Upper lobe of right lung (tissue), 1 donor: Measurements from ENCODE around the gene NOVA1. TPM values are rescaled to one million over a fixed set of nuclear protein-coding genes. Genes with fewer than 3 reads are reported as not detected.

Source experiments
- ATAC-seq: fragments of 200-7000 bp; cut with Tn5 transposase; one replicate; pipeline ENCODE4 v1.9.1; 2020; ENCODE audit warnings: mild to moderate bottlenecking, moderate library complexity
- DNase-seq: peaks from one replicate; pipeline ENCODE4 v3.0.0-alpha.2; 2020
- H3K27ac ChIP-seq: fragments of 200-600 bp; one replicate; pipeline ENCODE4 v1.8.0; 2022
- H3K27me3 ChIP-seq: fragments of 200-600 bp; one replicate; pipeline ENCODE4 v1.8.0; 2022; ENCODE audit warnings: mild to moderate bottlenecking
- H3K36me3 ChIP-seq: fragments of 200-600 bp; one replicate; pipeline ENCODE4 v1.8.0; 2022
- H3K4me1 ChIP-seq: fragments of 200-600 bp; one replicate; pipeline ENCODE4 v1.8.0; 2022
- H3K4me3 ChIP-seq: fragments of 200-600 bp; one replicate; pipeline ENCODE4 v1.8.0; 2022; ENCODE audit warnings: mild to moderate bottlenecking
- H3K9me3 ChIP-seq: fragments of 200-600 bp; one replicate; pipeline ENCODE4 v1.8.0; 2022
- intact Hi-C: fragments of 100-400 bp; cut with DNase I; formaldehyde crosslinking; loops from one replicate; pipeline ENCODE4 v1.11.0; 2022
- total RNA-seq: library from RNA; stranded (reverse); fragmentation: NEBNext Ultra II Directional; extraction: Animal tissue kit (Norgen Biotek cat#: 25700); gene quantifications from one replicate; pipeline ENCODE4 v1.2.1, GENCODE V29; 2021
- TF ChIP-seq, protein P1 (sequence below): fragments of 200-600 bp; IDR thresholded peaks from one replicate; pipeline ENCODE4 v1.8.0; 2022; ENCODE audit warnings: antibody characterized with exemption
- donor health status: DM: no; HTN: yes; CAD: no; lungs with severe emphysema.

The NOVA1 gene
- total RNA-seq, 1 donor from 2014 or later, result 1.6 TPM

DNA sequence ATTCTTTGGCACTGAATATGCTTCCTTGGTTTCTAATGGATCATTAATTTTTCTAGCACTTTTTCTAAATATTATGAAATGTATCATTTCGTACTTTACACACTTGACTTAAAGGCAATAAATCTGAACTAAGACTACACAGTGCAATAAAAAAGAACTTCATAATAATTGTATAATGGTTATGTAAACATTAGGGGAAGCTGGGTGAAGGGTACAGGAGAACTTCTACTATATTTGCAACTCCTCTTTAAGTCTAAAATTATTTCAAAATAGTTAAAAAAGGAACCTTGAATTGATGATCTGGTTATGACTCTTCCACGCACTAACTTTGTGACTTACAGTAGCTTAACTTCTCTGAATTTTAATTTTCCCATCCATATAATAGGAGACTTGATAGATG lies 5.1 kb upstream of the NOVA1 start:
- intact Hi-C loops, result no loop called here
- ATAC-seq, result no peak
- no peaks in the 10 kb centered on the region for H3K9me3 ChIP-seq

DNA sequence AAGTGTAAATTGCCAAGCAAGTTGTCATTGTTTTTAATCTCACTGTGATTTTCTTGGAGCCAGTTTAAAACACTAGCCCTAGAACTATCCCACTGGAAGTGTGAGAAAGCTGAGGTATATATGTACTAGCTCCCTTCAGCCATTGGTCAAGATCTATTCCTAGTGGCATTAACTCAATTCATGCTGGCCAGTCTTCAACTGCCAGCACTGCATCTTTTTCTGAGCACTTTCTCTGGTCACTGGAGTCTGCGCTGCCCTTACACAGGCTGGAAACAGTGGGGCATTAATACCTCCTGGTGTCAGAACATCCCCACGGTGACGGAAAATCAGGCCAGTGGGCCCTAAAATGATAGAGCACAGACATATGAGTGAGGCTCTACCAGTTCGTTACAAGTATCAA lies 4.0 kb upstream of the NOVA1 start:
- DNase-seq, result no peak
- Histone ChIP-seq H3K27me3 (peaks cover 14% of the 10 kb centered on the region), H3K9me3 (no peaks in the 10 kb centered on the region), H3K4me3 (no peak overlapping the region), H3K27ac (no peak overlapping the region), H3K4me1 (no peaks in the 10 kb centered on the region), H3K36me3 (no peaks in the 10 kb centered on the region)
- TF ChIP-seq, protein P1, sequence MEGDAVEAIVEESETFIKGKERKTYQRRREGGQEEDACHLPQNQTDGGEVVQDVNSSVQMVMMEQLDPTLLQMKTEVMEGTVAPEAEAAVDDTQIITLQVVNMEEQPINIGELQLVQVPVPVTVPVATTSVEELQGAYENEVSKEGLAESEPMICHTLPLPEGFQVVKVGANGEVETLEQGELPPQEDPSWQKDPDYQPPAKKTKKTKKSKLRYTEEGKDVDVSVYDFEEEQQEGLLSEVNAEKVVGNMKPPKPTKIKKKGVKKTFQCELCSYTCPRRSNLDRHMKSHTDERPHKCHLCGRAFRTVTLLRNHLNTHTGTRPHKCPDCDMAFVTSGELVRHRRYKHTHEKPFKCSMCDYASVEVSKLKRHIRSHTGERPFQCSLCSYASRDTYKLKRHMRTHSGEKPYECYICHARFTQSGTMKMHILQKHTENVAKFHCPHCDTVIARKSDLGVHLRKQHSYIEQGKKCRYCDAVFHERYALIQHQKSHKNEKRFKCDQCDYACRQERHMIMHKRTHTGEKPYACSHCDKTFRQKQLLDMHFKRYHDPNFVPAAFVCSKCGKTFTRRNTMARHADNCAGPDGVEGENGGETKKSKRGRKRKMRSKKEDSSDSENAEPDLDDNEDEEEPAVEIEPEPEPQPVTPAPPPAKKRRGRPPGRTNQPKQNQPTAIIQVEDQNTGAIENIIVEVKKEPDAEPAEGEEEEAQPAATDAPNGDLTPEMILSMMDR, result no peak
- intact Hi-C loops, result no loop called here
- ATAC-seq, result no peak

More for the DNA sequence above, 5.1 kb upstream of the NOVA1 start:
- TF ChIP-seq, protein P1, result no peak
- Histone ChIP-seq H3K27ac (no peak overlapping the region), H3K36me3 (no peaks in the 10 kb centered on the region), H3K27me3 (peaks cover 14% of the 10 kb centered on the region), H3K4me3 (no peak overlapping the region), H3K4me1 (no peaks in the 10 kb centered on the region)
- DNase-seq, result no peak

DNA sequence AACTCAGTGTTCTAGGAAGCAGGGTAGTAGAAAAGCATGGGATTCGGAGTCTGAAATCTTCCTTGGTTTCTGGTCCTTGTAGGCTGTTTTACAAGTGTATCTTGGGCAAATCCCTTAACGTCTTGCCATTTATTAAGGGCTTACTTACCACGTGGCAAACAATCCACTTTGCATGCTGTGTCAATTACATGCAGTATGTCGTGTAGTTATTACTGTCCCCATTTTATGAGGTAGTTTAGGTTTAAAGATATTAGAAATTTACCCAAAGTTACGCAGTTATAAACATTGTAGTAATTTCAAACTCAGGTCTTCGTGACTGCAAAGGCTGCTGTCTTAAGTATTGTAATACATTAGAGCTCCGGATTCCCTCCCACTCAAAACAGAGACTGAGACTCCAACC lies 1.5 kb upstream of the NOVA1 start:
- Histone ChIP-seq H3K4me1 (no peaks in the 10 kb centered on the region), H3K27me3 (peaks cover 16% of the 10 kb centered on the region)
- intact Hi-C loops, result no loop called here

DNA sequence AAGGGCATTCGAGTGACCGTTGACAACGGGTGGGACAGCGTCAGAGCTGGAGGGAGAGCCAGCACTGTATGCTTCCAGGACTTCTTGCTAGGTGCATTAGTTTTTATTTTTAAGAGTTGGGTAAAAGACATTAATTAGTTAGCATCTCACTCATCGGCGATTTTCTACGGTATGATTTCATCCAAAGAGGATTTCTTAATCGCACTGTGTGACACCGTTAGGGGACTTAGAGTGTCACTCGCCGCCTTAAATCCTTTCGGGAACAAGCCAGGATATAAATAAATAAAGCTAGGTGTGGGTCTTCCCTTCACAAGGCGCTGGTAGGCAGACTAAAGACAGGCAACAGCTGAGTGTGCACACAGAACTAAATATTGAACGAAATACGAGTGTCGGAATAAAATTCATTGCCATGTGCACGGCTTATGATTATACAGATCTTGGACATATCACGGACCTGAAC lies 869 bp upstream of the NOVA1 start:
- Histone ChIP-seq H3K27ac (no peak overlapping the region), H3K36me3 (no peaks in the 10 kb centered on the region), H3K4me1 (no peaks in the 10 kb centered on the region), H3K4me3 (peak overlapping the region; percentile 52), H3K27me3 (peaks cover 16% of the 10 kb centered on the region), H3K9me3 (no peaks in the 10 kb centered on the region)
- TF ChIP-seq, protein P1, result no peak
- no peak for ATAC-seq
- no peak for DNase-seq
- intact Hi-C loops, result no loop called here

More for the DNA sequence above, 1.5 kb upstream of the NOVA1 start:
- no peak for DNase-seq
- H3K9me3 ChIP-seq, result no peaks in the 10 kb centered on the region
- H3K4me3 ChIP-seq, result no peak overlapping the region
- H3K27ac ChIP-seq, result no peak overlapping the region
- TF ChIP-seq, protein P1, result no peak
- no peaks in the 10 kb centered on the region for H3K36me3 ChIP-seq
- ATAC-seq, result no peak

DNA sequence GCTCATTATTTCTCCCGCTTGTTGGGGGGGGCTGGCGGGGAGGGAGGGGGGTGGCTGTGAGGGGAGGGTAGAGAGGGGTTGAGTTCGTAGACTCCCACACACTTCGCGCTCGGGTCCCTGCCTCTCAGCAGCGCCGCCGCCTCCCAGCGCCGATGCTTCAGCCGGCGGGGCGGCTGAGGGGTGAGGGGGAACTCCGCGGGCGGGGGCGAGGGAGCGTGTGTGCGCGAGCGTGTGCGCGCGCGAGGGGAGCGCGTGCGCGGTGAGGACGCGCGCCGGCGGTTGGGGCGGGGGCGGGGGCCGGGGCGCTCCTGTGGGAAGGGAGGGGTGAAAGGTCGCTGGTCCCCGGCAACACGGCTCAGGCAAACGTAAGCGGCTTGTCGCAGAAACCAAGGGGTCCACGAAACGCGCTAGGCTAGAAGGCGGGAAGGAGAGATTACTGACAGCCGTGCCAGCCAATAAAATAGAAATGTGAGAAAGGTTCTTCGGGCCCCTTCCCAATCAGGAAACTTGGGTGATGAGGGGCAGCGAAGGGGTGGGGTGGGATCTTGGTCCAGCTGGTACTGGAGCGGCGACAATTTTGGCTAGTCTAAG lies 343 bp upstream of the NOVA1 start:
- Histone ChIP-seq H3K4me1 (no peaks in the 10 kb centered on the region), H3K9me3 (no peaks in the 10 kb centered on the region), H3K27me3 (peaks cover 16% of the 10 kb centered on the region), H3K36me3 (no peaks in the 10 kb centered on the region), H3K4me3 (peak overlapping the region; percentile 52), H3K27ac (no peak overlapping the region)
- intact Hi-C loops, result no loop called here
- peak; percentile 90 for ATAC-seq
- peak; percentile 75 for DNase-seq
- TF ChIP-seq, protein P1, result no peak
